GM12891 (cell line): Measurements from ENCODE around the gene EBF4.

Source experiments
- PAX5 ChIP-seq: IDR thresholded peaks from 2 replicates; pipeline ENCODE4 v1.6.1; 2011; ENCODE audit warnings: low read length, moderate library complexity, mild to moderate bottlenecking; ENCODE audit not compliant: insufficient read depth, severe bottlenecking
- POLR2A ChIP-seq: IDR thresholded peaks from 2 replicates; pipeline ENCODE4 v1.6.1; 2011; ENCODE audit warnings: low read depth, low read length, control low read depth
- POLR2AphosphoS5 ChIP-seq: IDR thresholded peaks from 2 replicates; pipeline ENCODE4 v1.6.1; 2011; ENCODE audit warnings: low read depth, low read length, control low read depth
- POU2F2 ChIP-seq: IDR thresholded peaks from 2 replicates; pipeline ENCODE4 v1.6.1; 2011; ENCODE audit warnings: low read depth, mild to moderate bottlenecking, control low read depth, low read length, moderate library complexity
- SPI1 ChIP-seq: IDR thresholded peaks from 2 replicates; pipeline ENCODE4 v1.6.1; 2011; ENCODE audit warnings: low read depth, low read length, control low read depth
- TAF1 ChIP-seq: IDR thresholded peaks from 2 replicates; pipeline ENCODE4 v1.6.1; 2011; ENCODE audit warnings: low read depth, low read length, control low read depth

DNA sequence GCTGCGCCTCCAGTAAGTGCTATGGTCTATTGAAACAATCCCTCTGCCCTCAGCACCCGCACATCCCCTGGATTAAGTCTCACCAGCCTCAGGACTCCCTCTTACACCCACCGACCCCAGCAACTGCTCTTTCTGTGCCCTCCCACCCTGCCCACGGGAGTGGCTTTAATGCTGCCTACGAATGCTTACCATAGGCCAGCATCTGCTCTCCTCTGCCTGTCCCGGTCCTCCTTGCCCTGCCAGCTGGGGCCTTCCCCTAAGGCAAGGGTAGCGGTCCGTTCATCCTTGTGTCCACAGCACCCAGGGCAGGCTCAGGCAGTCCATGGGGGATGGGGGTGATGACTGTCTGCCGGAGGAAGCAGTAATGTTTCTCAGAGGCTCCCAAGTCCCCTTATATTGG is 4.1 kb downstream of the EBF4 start:
- TF ChIP-seq POLR2A (no peak), POLR2AphosphoS5 (no peak), TAF1 (no peak), POU2F2 (no peak), SPI1 (no peak), PAX5 (no peak)
